KMS-11 (cell line): Measurements from ENCODE around the gene SH3TC1.
A peak's percentile ranks its signal among the peaks of the same experiment; 100 is the strongest.

Source experiments
- H2AFZ ChIP-seq: fragments of 200-600 bp; sonication (generic); 2 replicates; pipeline ENCODE4 v1.6.1; 2016; ENCODE audit warnings: antibody characterized with exemption, mixed run types, low read depth
- H3K27ac ChIP-seq: fragments of 200-600 bp; sonication (generic); 2 replicates; pipeline ENCODE4 v1.6.1; 2016; ENCODE audit warnings: mild to moderate bottlenecking, mixed run types
- H3K27me3 ChIP-seq: fragments of 200-600 bp; sonication (generic); 2 replicates; pipeline ENCODE4 v1.6.1; 2017; ENCODE audit warnings: mild to moderate bottlenecking, low read depth, mixed run types, moderate library complexity; ENCODE audit not compliant: insufficient read depth
- H3K36me3 ChIP-seq: fragments of 200-600 bp; sonication (generic); 2 replicates; pipeline ENCODE4 v1.6.1; 2017; ENCODE audit warnings: mild to moderate bottlenecking, mixed run types; ENCODE audit not compliant: insufficient read depth
- H3K4me1 ChIP-seq: fragments of 200-600 bp; sonication (generic); 2 replicates; pipeline ENCODE4 v1.6.1; 2016; ENCODE audit warnings: mild to moderate bottlenecking, low read depth, mixed run types; ENCODE audit not compliant: poor library complexity, severe bottlenecking
- H3K4me2 ChIP-seq: fragments of 200-600 bp; sonication (generic); 2 replicates; pipeline ENCODE4 v1.7.0; 2016; ENCODE audit warnings: mild to moderate bottlenecking, mixed run types
- H3K4me3 ChIP-seq: fragments of 200-600 bp; sonication (generic); IDR thresholded peaks from 2 replicates; pipeline ENCODE4 v1.6.1; 2017; ENCODE audit warnings: low read depth, low read length, mixed read lengths; ENCODE audit not compliant: insufficient read depth
- H3K79me2 ChIP-seq: fragments of 200-600 bp; sonication (generic); 2 replicates; pipeline ENCODE4 v1.6.1; 2016; ENCODE audit warnings: low read depth, mixed run types; ENCODE audit not compliant: insufficient read depth
- H3K9ac ChIP-seq: fragments of 200-600 bp; sonication (generic); 2 replicates; pipeline ENCODE4 v1.6.1; 2016; ENCODE audit warnings: mild to moderate bottlenecking, mixed run types
- H4K20me1 ChIP-seq: fragments of 200-600 bp; sonication (generic); 2 replicates; pipeline ENCODE4 v1.6.1; 2016; ENCODE audit warnings: mild to moderate bottlenecking, mixed run types; ENCODE audit not compliant: insufficient read depth
- TF ChIP-seq, protein P1 (sequence below): fragments of 200-600 bp; sonication (generic); conservative IDR thresholded peaks from 2 replicates; pipeline ENCODE4 v1.6.1; 2017; ENCODE audit warnings: low read depth, mild to moderate bottlenecking, antibody characterized with exemption, low read length, moderate library complexity, mixed read lengths

Gene SH3TC1

DNA sequence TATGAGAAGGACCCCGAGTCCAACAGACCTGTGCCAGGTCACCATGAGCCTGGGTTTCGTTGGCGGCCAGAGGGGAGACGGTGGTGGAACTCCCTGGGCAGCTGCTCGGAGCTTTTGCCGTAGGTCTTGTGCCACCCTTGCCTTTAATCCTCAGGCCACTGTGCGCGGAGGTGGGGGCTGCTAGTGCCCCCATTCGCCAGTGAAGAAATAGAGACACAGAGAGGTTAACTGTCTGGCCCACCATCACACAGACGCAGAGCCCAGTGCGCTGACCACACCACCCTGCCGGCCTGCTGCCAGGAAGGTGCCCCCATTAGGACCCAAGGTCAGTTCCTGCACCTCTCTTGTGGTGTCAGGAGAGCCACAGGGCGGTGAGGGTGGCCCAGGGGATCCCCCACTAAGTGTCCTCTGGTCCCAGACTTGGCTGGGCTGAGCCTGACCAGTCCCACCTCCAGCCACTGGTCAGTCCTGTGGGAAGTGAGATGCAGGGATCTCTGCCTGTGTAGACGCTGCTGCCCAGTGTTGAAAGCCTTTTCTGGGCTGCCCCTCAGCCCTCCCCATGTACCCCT, 42.2 kb downstream of the SH3TC1 start:
- no peaks in the 10 kb centered on the region for H3K4me1 ChIP-seq
- H4K20me1 ChIP-seq = no peaks in the 10 kb centered on the region
- H3K9ac ChIP-seq = no peak overlapping the region
- no peak overlapping the region for H3K4me3 ChIP-seq
- no peaks in the 10 kb centered on the region for H3K27me3 ChIP-seq
- no peak overlapping the region for H3K4me2 ChIP-seq
- no peak overlapping the region for H3K27ac ChIP-seq
- H2AFZ ChIP-seq = no peak overlapping the region
- TF ChIP-seq, protein P1, sequence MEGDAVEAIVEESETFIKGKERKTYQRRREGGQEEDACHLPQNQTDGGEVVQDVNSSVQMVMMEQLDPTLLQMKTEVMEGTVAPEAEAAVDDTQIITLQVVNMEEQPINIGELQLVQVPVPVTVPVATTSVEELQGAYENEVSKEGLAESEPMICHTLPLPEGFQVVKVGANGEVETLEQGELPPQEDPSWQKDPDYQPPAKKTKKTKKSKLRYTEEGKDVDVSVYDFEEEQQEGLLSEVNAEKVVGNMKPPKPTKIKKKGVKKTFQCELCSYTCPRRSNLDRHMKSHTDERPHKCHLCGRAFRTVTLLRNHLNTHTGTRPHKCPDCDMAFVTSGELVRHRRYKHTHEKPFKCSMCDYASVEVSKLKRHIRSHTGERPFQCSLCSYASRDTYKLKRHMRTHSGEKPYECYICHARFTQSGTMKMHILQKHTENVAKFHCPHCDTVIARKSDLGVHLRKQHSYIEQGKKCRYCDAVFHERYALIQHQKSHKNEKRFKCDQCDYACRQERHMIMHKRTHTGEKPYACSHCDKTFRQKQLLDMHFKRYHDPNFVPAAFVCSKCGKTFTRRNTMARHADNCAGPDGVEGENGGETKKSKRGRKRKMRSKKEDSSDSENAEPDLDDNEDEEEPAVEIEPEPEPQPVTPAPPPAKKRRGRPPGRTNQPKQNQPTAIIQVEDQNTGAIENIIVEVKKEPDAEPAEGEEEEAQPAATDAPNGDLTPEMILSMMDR = no peak
- no peaks in the 10 kb centered on the region for H3K36me3 ChIP-seq
- H3K79me2 ChIP-seq = no peaks in the 10 kb centered on the region

DNA sequence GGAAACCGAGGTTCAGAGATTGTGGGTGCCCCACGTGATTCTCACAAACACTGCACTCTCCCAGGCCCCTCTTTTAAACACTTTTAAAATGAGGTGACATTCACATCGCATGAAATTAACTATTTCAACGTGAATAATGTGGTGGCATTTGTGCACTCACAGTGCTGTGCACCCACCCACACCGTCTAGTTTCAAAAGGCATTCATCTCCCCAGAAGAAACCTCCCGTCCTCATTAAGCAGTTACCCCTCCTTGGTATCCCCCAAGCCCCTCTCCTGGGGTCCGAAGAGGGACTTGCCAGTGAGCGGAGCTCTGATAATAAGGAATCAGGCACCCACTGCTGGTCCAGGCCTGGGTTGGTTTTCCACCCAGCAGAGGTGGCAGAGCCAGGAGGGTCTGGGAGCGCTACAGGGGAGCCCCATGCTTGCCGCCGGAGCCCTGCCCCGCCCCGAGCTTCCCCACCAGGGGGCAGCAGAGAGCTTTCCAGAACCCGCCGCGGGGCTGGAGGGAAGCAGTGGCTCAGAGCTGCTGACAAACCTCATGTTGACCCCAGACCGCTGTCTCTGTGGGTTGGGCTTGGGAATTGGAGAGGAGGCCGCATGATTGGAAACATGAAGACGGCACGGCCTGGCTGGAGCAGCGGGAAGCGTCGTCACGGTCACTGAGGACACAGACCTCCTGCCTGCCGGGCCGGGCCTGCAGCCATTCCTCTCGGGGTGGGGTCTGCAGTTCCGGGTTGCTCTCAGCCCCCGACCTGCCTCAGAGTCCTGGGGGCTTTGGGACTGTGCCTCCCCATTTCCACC, 43.0 kb downstream of the SH3TC1 start:
- H3K4me2 ChIP-seq = no peak overlapping the region
- TF ChIP-seq, protein P1 = peak; percentile 64
- H2AFZ ChIP-seq = no peak overlapping the region
- no peaks in the 10 kb centered on the region for H3K27me3 ChIP-seq
- no peak overlapping the region for H3K4me3 ChIP-seq
- no peaks in the 10 kb centered on the region for H3K36me3 ChIP-seq
- H3K9ac ChIP-seq = no peak overlapping the region
- no peak overlapping the region for H3K27ac ChIP-seq
- H3K4me1 ChIP-seq = no peaks in the 10 kb centered on the region
- H3K79me2 ChIP-seq = no peaks in the 10 kb centered on the region
- H4K20me1 ChIP-seq = no peaks in the 10 kb centered on the region

DNA sequence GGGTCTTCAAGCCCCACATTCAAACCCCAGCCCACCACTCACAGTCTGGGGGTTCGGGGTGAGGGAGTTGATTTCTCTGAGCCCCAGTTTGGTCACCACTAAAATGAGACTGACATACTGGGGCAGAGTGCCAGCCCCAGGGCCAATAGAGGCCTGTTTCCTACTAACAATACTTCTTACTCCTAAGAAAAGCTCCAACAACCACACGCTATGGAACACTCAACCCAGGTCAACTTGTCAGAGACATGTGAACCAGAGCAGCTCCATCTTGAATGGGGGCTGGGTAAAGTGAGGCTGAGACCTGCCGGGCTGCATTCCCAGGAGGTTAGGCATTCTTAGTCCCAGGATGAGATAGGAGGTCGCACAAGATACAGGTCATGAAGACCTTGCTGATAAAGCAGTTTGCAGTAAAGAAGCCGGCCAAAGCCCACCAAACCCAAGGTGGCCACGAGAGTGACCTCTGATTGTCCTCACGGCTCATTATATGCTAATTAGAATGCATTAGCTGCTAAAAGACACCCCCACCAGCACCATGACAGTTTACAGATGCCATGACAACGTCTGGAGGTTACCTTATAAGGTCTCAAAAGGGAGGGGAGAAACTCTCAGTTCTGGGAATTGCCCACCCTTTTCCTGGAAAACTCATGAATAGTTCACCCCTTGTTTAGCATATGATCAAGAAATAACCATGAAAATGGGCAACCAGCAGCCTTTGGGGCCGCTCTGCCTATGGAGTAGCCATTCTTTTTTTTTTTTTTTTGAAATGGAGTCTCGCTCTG, 43.9 kb downstream of the SH3TC1 start:
- Histone ChIP-seq H3K79me2 (no peaks in the 10 kb centered on the region), H4K20me1 (no peaks in the 10 kb centered on the region), H3K27me3 (no peaks in the 10 kb centered on the region), H3K4me1 (no peaks in the 10 kb centered on the region), H3K27ac (no peak overlapping the region), H3K9ac (no peak overlapping the region), H2AFZ (no peak overlapping the region), H3K4me2 (no peak overlapping the region), H3K4me3 (no peak overlapping the region), H3K36me3 (no peaks in the 10 kb centered on the region)
- TF ChIP-seq, protein P1 = no peak

DNA sequence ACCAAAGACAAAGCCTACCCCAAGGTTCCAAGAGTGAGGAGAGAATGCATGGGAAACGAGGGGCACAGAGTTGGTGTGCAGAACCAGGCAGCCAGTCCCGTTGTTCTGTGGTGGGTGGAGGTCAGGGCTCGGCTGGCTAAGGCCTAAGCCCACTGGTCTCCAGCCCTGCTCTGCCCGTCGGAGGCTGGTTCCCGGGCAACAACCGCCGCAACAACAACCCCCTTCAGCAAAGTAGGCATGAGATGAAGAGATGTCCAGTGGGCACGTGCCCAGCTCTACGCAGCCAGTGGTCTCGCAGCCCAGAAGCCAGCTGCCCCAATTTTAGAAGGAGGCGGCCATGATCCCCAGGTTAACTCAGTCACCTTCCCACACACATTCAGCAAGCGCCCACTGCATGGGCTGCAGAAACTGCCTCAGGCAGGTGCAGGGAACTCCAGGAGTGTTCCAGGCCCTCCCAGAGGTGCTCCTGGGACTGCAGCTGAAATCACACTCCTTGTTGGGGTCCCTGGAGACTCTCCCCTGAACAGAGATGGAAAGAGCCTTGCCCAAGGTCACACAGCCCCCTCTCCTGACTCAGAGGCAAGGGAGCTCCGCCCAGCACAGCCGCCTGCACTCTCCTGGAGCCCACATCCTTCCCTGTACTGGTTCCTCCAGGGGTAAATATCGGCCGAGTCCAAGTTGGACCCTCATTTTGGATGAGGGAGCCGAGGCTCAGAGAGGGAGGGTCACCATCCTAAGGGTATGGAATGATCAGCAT, 45.1 kb downstream of the SH3TC1 start:
- no peaks in the 10 kb centered on the region for H3K36me3 ChIP-seq
- H4K20me1 ChIP-seq = no peaks in the 10 kb centered on the region
- no peaks in the 10 kb centered on the region for H3K4me1 ChIP-seq
- TF ChIP-seq, protein P1 = no peak
- no peak overlapping the region for H3K9ac ChIP-seq
- H3K4me2 ChIP-seq = no peak overlapping the region
- H3K4me3 ChIP-seq = no peak overlapping the region
- no peak overlapping the region for H3K27ac ChIP-seq
- H3K27me3 ChIP-seq = no peaks in the 10 kb centered on the region
- no peaks in the 10 kb centered on the region for H3K79me2 ChIP-seq
- no peak overlapping the region for H2AFZ ChIP-seq
